ENCODE results near the gene TDP2. TPM values are rescaled to one million over a fixed set of nuclear protein-coding genes. Genes with fewer than 3 reads are reported as not detected.
"Not testable (repeated sequence)": the region's sequence is repeated elsewhere in the genome, so short reads cannot be mapped to it uniquely, and the experiment has no call there.

The TDP2 gene
- total RNA-seq, 3 donors from 2014 or later: 31.5 to 40.6 (median 37.2) TPM

GRCh38 chr6:24642061-24642460 lies 24.6 kb downstream of the TDP2 start:
- intact Hi-C loops (cut with DNase I; ENCODE audit: low total_unique reads): no loop called here
- H3K27me3 ChIP-seq: peaks cover 0 to 9% of the 10 kb centered on the region in 2 donors

GRCh38 chr6:24640631-24641030 lies 26.1 kb downstream of the TDP2 start:
- H3K36me3 ChIP-seq; DNase-seq (ENCODE audit: low spot score in 2 of 2); intact Hi-C loops (cut with DNase I; ENCODE audit: low total_unique reads); H3K27me3 ChIP-seq; H3K9me3 ChIP-seq; H3K4me1 ChIP-seq; H3K27ac ChIP-seq; H3K4me3 ChIP-seq: not testable (repeated sequence)

More at GRCh38 chr6:24642061-24642460, 24.6 kb downstream of the TDP2 start:
- Histone ChIP-seq H3K4me3 (no peak overlapping the region), H3K4me1 (no peaks in the 10 kb centered on the region), H3K9me3 (no peaks in the 10 kb centered on the region), H3K27ac (no peak overlapping the region), H3K36me3 (no peaks in the 10 kb centered on the region)
- TF ChIP-seq POLR2A (IDR thresholded peaks at IDR 0.05) (no peak), CTCF (IDR thresholded peaks at IDR 0.05) (no peak), POLR2AphosphoS5 (IDR thresholded peaks at IDR 0.05) (no peak)
- DNase-seq (ENCODE audit: low spot score in 2 of 2): no peak

GRCh38 chr6:24640166-24640565 lies 26.5 kb downstream of the TDP2 start:
- TF ChIP-seq POLR2AphosphoS5 (IDR thresholded peaks at IDR 0.05) (no peak), CTCF (IDR thresholded peaks at IDR 0.05) (no peak), POLR2A (IDR thresholded peaks at IDR 0.05) (no peak)
- H3K27ac ChIP-seq: no peak overlapping the region
- H3K27me3 ChIP-seq: peaks cover 0 to 9% of the 10 kb centered on the region in 2 donors
- no peaks in the 10 kb centered on the region for H3K4me1 ChIP-seq
- no peaks in the 10 kb centered on the region for H3K9me3 ChIP-seq
- intact Hi-C loops (cut with DNase I; ENCODE audit: low total_unique reads): no loop called here
- no peaks in the 10 kb centered on the region for H3K36me3 ChIP-seq
- no peak overlapping the region for H3K4me3 ChIP-seq
- DNase-seq (ENCODE audit: low spot score in 2 of 2): no peak

- Histone ChIP-seq H3K4me3 (no peak overlapping the region), H3K9me3 (no peaks in the 10 kb centered on the region), H3K4me1 (no peaks in the 10 kb centered on the region), H3K36me3 (no peaks in the 10 kb centered on the region), H3K27ac (no peak overlapping the region), H3K27me3 (no peaks in the 10 kb centered on the region)
- DNase-seq (ENCODE audit: low spot score in 2 of 2): no peak
- TF ChIP-seq POLR2A (IDR thresholded peaks at IDR 0.05) (no peak), POLR2AphosphoS5 (IDR thresholded peaks at IDR 0.05) (no peak), CTCF (IDR thresholded peaks at IDR 0.05) (no peak)
- intact Hi-C loops (cut with DNase I; ENCODE audit: low total_unique reads): no loop called here
Measured at GRCh38 chr6:24636681-24637080, 30.0 kb downstream of the TDP2 start.

- no peak overlapping the region for H3K27ac ChIP-seq
- no peak overlapping the region for H3K4me3 ChIP-seq
- H3K9me3 ChIP-seq: no peaks in the 10 kb centered on the region
- no peaks in the 10 kb centered on the region for H3K27me3 ChIP-seq
- TF ChIP-seq CTCF (IDR thresholded peaks at IDR 0.05) (no peak), POLR2AphosphoS5 (IDR thresholded peaks at IDR 0.05) (no peak), POLR2A (IDR thresholded peaks at IDR 0.05) (no peak)
- no peaks in the 10 kb centered on the region for H3K36me3 ChIP-seq
- intact Hi-C loops (cut with DNase I; ENCODE audit: low total_unique reads): no loop called here
- H3K4me1 ChIP-seq: no peaks in the 10 kb centered on the region
- no peak for DNase-seq (ENCODE audit: low spot score in 2 of 2)
Measured at GRCh38 chr6:24632573-24632972, 34.1 kb downstream of the TDP2 start.

- intact Hi-C loops (cut with DNase I; ENCODE audit: low total_unique reads): no loop called here
- no peak overlapping the region for H3K27ac ChIP-seq
- H3K4me1 ChIP-seq: no peaks in the 10 kb centered on the region
- no peaks in the 10 kb centered on the region for H3K27me3 ChIP-seq
- H3K9me3 ChIP-seq: no peaks in the 10 kb centered on the region
- no peak overlapping the region for H3K4me3 ChIP-seq
- H3K36me3 ChIP-seq: no peaks in the 10 kb centered on the region
- no peak for TF ChIP-seq POLR2AphosphoS5 (IDR thresholded peaks at IDR 0.05)
- no peak for TF ChIP-seq POLR2A (IDR thresholded peaks at IDR 0.05)
- no peak for TF ChIP-seq CTCF (IDR thresholded peaks at IDR 0.05)
- DNase-seq (ENCODE audit: low spot score in 2 of 2): no peak
Measured at GRCh38 chr6:24631671-24632070, 35.0 kb downstream of the TDP2 start.

Measured in breast epithelium (tissue), 4 donors.